Measurements from ENCODE around the gene SEC23IP.

DNA sequence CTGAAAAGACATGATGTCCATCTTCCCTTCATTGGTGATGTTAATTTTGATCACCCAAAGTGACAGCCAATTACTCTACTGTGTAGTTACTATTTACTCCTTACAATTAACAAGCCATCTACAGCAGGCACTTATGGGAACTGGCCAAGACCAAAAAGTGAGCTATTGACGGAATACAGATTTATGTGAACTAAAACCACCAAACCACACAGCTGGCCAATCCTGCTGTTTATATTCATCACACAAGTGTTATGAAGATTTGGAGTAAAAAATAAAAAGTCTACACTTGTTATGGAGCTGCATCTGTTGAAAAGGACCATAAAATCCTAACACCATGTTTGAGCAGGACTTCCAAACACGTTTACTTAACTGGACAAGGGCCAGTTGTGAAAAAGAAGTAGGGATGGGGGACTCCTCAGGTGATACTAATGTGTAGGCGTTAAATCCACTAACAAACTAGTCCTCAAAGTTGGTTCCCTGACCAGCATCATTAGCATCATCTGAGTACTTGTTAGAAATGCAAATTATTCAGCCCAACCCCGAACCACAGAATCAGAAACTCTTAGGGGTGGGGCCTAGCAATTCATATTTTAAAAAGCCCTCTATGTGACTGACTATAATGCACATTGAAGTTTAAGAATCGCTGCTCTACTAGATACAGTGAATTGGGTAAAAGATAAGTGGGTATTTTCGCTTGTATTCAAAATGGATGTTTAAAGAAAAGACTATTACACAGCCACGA lies 31.5 kb upstream of the SEC23IP start:
- TF ChIP-seq, protein P1, sequence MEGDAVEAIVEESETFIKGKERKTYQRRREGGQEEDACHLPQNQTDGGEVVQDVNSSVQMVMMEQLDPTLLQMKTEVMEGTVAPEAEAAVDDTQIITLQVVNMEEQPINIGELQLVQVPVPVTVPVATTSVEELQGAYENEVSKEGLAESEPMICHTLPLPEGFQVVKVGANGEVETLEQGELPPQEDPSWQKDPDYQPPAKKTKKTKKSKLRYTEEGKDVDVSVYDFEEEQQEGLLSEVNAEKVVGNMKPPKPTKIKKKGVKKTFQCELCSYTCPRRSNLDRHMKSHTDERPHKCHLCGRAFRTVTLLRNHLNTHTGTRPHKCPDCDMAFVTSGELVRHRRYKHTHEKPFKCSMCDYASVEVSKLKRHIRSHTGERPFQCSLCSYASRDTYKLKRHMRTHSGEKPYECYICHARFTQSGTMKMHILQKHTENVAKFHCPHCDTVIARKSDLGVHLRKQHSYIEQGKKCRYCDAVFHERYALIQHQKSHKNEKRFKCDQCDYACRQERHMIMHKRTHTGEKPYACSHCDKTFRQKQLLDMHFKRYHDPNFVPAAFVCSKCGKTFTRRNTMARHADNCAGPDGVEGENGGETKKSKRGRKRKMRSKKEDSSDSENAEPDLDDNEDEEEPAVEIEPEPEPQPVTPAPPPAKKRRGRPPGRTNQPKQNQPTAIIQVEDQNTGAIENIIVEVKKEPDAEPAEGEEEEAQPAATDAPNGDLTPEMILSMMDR (IDR thresholded peaks at IDR 0.05): no peak
- no peak for TF ChIP-seq POLR2A (IDR thresholded peaks at IDR 0.05)
